Hematopoietic multipotent progenitor cell treated with erythropoietin and hydrocortisone succinate and interleukin-3 and kit ligand, for 8 days (in vitro differentiated cells): Measurements from ENCODE around the gene PNCK.

ENCODE experiments used
- DNase-seq: peaks from one replicate; pipeline ENCODE4 v3.0.0-alpha.2; 2015

PNCK gene

DNA sequence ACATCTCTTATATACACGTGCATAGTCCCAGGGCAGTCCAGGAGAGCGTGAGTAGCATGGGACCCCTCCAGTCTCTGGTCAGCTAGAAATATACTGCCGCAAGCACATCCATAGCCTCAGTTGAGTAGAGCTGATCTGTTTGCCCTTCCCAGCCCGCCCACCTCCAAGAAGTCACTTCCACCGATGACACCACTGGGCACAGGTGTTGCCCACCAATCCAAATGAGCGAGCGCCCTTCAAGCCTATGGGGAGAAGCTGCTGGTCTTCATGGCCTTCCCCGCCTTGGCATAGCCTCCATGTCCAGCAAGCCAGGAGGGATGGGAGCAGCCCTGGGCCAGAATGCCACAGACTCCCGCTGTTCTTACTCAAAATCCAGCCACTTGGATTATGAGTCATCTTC, 16.5 kb downstream of the PNCK start:
- DNase-seq: no peak

DNA sequence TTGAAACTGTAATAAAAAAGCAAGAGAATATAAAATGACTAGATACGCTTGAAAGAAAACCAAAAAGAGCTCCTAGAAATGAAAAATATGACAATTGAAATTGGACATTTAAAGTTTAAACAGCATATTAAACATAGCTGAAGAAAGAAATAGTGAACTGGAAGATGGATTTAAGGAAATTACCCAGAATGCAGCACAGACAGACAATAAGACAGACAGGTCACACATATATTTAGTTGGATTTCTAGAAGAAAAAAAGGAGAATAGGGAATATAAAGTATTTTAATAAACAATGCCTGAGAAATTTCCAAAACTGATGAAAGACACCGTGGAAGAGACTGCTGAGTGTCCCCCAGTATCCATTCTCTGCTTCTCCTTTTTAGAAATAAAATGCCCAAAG, 20.1 kb downstream of the PNCK start:
- no peak for DNase-seq

DNA sequence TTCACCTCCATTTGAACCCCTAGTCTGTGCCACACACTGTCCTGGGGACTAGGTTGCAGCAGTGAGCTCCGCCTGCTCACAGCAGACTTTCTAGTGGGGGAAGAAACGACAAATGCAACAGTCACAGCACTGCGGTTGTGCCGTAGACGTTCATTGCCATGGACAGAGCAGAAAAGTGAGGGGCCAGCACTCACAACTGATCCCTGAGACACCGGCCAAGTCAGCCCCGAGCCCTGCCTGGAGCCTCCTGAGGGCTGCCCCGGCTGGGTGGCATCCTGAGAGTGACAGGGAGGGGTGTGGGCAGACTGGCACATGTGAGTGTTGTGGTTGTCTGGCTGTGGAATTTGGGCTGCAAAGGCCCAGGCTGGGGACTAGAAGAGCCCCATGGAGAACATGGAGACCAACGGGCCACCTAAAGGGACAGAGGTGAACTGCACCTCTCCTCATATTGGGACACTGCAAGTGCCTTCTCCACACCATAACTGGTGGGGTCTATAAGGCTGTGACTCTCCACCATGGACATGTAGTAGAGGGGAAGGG, 22.0 kb downstream of the PNCK start:
- peak; percentile 29 for DNase-seq

DNA sequence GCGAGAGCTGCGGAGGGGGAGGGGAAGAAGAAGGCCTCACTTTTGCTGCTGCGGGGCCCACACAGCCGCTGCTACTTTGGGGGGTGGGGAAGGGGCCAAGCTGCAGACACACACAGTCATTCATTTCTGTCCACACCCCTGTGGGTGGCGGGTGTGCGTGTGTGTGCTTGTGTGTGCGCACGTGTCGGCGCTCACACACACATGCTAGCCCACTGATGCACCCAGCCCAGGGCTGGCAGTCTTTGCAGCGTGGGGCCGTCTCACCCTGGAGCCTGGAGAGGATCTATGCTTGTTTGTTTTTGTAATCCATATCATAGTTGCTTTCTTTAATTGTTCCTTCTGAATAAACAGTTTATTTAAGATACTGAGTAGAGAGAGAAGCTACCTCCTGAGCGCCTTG, 22.7 kb downstream of the PNCK start:
- DNase-seq: no peak

DNA sequence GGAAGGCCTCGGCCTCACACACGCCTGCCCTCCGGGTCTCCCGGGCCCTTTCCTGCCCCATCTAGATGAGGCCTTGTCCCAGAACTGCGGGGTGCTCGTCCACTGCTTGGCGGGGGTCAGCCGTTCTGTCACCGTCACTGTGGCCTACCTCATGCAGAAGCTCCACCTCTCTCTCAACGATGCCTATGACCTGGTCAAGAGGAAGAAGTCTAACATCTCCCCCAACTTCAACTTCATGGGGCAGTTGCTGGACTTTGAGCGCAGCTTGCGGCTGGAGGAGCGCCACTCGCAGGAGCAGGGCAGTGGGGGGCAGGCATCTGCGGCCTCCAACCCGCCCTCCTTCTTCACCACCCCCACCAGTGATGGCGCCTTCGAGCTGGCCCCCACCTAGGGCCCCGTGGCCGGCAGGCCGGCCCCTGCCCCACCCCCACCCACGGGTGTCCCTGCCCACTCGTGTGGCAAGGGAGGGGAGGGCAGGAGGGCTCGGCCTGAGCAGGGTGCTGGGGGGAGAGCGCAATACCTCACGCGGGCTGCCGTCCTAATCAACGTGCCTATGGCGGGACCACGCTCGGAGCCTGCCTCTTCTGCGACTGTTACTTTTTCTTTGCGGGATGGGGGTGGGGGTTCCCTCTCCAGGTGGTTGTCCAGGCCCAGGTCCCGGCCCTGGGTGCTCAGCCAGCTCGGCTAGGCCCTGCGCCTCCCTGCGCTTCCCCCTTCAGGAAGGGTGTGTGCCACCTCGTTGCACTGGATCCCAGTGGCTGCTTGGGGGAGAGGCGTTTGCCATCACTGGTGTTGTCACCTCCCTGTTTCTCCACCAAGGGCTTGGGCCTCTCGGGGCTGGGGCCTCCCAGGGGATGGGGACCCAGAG, 23.5 kb downstream of the PNCK start:
- DNase-seq: no peak

DNA sequence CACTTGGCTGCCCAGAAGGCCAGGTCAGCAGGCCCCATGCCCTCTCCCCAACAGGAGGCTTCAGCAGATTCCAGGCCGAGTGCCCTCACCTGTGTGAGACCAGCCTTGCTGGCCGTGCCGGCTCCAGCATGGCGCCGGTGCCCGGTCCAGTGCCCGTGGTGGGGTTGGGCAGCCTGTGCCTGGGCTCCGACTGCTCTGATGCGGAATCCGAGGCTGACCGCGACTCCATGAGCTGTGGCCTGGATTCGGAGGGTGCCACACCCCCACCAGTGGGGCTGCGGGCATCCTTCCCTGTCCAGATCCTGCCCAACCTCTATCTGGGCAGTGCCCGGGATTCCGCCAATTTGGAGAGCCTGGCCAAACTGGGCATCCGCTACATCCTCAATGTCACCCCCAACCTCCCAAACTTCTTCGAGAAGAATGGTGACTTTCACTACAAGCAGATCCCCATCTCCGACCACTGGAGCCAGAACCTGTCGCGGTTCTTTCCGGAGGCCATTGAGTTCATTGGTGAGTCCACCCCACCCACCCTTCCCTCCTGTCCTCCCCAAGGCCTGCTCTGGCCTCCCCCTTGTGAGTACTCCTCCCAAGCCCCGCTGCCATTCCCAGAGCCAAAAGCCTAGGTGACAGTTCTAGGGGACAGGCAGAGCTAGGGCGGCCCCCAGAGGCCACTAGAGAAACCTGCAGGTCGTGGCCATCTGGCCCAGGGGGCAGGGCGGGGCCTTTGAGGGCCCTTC, 24.3 kb downstream of the PNCK start:
- DNase-seq: peak; percentile 56

DNA sequence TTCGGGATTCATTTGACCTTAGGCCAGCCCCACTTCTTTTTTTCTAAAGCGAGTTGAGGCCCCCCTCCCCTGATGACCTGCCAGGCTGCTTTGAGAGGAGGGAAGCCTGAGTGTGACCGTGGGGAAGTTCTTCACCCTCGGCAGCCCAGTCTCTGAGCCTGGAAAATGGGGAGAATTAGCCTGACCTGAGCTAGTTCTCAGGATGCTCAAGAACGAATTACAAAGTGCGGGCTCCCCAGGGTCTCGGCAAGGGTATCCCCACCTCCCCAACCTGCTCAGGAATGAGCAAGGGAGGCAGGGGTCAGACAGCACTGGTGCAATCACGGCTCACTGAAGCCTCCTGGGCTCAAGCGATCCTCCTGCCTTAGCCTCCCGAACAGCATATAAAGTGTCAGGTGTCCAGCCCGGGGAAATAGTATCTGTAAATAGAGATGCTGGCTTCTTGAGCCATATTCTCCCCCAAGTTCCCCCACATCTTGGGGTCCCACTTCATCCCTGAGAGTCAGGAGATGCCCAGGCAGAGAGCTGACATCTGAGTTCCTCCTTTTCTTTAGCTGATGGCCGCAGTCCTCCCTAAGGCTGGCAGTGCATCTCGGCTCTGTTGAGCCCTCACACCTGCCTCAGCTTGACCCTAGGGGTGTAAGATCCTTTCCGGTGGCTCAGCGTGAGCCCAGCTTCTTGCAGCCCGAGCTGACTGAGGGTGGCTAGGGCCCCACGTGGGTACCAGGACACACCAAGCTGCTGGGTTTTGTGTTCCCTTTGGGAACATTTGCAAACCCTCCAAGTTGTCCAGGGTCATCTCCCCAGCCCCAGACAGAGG, 25.0 kb downstream of the PNCK start:
- no peak for DNase-seq

DNA sequence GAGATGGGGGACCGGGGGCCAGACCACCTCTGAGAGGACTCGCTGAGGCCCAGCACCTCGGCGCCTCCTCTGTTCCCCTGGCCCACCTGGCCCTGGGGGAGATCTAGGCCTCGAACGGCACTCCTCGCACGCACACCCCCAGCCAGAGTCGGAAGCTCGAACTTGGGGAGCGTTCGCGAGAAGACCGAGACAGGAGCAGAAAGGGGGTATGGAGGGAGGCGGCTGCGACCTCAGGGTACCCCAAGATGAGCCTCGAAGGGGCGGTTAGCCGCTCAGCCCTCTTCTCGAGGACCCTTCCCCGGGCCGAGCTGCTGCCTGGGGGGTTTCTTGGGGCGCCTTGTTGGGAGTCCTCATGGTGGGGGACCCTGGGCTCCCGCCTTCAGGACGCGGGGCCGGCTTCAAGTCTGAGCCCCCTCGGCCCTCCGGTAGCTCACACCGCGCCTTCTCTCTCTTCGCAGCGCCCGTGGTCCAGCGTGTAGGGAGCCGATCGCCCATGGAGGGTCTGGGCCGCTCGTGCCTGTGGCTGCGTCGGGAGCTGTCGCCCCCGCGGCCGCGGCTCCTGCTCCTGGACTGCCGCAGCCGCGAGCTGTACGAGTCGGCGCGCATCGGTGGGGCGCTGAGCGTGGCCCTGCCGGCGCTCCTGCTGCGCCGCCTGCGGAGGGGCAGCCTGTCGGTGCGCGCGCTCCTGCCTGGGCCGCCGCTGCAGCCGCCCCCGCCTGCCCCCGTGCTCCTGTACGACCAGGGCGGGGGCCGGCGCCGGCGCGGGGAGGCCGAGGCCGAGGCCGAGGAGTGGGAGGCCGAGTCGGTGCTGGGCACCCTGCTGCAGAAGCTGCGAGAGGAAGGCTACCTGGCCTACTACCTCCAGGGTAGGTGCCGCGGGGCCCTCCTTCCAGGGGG, 25.9 kb downstream of the PNCK start:
- DNase-seq: no peak

DNA sequence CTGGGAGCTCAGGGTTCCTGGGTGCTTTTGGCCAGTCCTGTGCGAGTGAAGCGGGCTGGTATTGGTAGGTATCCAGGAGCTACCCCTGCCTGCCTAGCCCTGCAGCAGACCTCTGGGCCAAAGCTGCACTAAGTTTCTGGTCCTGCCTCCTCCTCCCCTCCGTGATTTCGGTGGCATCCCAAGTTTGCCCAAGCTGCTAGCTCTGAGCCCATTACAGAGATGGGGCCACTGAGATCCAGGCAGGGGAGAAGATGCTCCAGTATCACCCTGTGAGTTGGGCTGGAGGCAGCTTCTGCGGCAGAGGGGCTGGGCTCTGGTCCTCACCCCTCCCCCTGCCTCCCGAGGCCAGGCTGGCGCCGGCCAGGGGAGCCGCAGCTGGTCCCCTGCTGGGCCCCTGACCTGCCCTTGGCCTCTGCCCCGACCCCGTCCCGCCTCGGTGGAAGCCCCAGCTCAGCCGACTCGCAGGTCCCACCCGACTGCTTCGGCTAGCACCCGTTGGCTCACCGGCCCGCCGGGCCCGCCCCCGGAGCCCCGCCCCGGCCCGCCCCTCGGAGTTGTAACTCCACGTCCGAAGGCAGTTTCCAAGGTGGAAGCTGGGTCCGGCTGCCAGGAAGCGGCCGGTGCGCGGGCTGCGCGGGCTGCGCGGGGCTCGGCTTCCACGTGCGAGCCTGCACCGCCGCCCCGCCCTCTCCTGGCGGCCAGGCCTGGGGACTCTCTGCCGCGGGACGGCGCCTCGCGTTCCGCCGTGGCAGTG, 26.8 kb downstream of the PNCK start, which contains the start of gene DUSP9:
Gene DUSP9, plus strand, starts transcription at position 584 of the 754 bp plus-strand sequence. CDS start 751 bp downstream, outside the sequence.
- DNase-seq: no peak

DNA sequence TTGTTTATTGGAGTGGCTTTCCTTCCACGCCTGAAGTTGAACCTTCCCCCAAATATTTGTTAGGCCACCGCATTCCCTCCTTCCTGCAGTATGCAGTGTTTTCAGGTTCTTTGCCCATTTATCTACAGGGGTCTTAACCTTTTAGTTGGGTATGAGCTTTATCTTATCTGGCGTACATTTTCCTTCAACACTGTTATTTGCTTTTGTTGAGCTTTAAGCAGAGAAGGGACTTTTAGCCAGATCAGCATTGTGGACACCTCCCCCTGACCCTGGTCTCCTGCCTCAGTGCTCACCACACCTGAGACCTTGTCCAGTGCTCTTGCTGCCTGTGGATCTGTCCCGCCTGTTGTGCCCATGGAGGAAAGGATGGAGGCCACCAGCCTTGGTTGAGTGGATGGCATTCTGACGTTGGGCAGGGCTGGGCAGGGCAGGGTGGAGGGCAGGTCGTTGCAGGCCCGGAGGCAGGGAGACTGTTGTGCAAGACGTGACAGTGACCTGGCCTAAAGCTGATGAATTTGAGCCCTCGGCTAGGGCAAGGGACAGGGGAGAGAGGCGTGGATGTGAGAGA, 27.6 kb downstream of the PNCK start:
- no peak for DNase-seq

DNA sequence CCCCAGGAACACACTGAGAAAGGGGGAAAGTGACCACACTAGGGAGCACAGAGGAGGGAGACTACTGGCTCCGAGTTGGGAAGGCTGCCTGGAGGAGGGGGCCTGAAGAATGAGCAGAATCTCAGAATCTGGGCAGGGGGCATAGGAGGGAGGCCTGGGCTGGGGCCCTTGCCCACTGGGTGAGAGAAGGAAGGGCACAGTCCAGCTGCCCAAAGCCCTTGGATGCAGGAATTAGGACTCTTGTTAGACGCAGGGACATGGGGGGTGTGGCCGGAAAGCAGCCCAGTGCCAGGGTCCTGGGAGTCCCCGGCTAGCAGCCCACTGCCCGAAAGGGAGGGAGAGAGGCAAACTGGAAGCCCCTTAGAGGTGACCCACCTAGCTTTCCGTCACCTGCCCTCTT, 28.5 kb downstream of the PNCK start:
- DNase-seq: no peak

DNA sequence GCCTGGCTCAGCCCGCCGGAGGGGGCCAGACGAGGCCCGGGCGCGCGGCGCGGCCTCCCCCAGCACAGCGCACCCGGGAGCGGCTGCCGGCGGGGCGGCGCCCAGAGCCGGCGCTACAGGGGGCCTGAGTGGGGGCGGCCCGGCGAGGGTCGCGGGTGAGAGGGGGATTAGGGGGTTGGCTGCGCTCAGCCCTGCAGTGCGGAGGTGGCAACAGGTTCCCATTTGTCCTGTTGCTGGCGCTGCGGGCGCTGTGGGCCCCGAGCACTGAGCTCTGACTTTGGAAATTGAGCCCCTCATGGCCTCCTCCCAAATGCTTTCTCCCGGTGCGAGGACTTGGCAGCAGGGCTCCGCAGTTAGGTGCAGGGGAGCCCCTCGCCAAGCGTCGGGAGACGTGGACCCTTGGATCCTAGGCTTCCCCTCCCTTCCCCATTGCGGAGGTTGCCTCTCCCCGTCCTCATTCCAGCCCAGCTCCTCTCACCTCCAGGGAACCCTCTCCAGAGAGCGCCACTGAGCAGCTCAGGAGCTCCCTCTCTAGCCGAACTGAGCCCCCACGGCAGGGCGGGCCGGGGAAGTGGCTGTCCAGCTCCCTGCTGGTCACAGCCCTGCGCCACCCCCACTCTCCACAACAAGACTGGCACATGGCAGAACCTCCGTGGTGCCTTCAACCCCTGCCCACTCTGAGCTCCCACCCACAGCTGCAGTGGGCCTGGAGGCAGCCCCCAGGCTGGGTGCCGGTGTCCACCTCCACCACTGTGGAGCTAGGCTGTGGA, 29.1 kb downstream of the PNCK start:
- no peak for DNase-seq

DNA sequence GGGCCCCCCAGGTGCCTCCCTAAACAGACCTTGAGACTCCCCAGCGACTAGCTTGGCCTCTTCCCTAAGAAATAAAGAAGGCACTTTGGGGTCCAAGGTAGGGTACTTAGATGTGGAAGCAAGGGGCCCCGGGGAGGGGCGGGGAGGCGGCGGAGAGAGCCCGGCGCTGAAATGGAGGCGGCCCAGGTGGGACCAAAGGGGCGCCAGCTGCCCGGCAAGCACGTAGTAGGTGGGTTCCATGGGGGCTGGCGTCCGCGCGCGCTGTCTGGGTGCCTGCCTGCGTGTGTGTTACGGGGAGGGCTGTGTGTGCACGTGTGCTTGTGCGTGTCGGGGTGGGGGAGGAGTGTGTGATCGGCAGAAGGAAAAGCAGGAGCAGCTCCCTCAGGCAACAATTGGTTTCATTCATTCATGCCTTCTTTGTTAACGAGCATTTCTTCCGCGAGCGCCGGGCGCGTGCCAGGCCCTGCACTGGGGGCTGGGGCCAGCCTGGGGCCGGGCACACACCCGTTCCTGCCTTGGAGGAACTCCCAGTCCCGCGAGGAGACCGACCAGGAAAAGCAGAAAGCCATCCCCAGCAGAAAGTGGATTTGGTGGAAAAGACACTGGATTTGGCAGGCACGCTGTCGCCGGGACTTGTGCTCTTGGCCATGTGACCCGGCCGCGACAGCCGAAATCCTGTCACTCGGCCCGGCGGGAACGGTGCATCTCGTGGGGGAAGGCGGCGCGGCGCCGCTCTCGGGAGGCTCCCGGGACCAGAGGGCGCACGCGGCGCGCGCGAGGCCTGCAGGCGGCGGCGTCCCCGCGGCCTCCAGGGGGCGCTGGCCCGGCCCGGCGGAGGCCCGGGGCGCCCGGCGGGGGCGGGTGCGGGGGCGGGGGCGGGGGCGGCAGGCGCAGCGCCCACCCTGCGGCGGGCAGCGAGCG, 29.9 kb downstream of the PNCK start:
- no peak for DNase-seq

DNA sequence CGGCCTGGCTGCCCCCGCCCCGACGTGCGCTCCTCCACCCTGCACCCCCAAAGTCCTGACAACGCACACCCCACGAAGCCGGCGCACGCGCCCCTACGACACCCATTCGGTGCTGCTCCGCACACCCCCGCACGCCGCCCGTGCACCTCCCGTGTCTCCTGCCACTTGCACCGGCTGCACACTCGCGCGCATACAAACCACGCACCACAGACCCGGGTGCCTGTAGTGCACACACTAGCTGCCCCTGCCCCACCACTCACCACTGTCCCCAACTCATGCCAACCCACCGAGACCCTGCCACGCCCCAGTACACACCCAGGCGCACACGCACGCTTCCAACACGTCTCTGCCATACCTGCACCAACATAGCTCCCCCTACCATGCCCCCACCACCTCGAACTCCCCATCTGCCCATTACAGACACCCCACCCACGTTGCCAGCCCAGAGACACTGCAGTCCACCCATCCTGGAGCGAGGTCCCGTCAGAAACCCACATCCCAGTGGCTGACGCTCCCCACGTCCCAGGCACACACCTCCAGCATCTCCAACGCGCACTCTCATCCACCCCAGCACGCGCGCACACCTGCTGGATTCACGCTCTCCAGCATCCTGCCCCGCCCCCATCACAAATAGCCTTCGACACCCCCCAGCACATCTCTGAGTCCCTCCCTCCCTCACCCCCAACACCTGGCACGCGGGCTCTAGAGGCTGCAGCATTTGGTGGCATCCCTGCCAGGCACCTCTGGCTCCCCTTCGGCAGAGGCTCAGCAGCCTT, 30.8 kb downstream of the PNCK start:
- DNase-seq: no peak

DNA sequence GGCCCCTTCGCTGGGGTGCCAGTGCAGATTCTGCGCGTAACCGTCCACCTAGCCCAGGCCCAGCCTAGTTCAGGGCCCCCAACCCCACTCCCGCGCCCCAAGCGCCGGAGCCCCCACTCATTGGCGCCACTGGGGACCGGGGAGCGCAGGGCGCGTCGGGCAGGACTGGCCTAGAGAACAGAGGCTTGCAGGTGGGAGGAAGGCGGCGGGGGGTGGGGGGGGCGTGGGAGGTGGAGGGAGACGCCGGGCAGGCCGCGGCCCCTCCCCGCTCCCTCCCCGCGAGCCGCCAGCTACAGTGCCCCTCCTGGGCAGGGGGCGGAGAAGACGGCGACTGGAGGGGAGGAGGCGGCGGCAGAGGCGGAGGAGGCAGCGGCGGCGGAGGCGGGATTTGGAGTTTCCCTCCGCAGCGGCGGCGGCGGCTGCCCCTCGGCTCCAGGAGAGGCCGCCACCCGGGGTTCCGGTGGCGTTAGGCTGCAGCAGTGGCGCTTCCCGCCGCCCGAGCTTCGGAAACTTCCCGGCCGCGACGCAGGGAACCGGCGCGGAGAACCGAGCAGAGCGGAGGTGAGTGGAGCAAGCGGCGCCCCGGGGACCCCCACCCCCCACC, 31.5 kb downstream of the PNCK start:
- DNase-seq: no peak

DNA sequence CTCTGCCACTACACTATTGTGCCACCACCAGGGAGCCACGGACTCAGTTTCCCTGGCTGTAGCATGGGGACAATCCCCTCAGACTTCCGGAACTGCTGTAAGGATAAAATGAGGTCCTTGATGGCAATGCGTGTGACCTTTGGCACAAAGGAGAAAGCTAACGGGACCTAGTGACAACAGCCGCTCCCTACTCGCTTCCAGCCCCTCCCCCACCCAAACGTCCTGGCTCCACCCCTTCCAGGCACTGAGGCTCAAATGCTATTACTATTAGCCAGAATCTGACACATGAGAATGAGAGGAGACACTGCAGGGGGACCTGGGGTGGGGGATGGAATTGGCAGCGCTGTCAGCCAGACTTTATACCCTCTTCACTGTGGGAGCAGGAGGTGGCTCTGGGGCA, 32.0 kb downstream of the PNCK start:
- DNase-seq: no peak

DNA sequence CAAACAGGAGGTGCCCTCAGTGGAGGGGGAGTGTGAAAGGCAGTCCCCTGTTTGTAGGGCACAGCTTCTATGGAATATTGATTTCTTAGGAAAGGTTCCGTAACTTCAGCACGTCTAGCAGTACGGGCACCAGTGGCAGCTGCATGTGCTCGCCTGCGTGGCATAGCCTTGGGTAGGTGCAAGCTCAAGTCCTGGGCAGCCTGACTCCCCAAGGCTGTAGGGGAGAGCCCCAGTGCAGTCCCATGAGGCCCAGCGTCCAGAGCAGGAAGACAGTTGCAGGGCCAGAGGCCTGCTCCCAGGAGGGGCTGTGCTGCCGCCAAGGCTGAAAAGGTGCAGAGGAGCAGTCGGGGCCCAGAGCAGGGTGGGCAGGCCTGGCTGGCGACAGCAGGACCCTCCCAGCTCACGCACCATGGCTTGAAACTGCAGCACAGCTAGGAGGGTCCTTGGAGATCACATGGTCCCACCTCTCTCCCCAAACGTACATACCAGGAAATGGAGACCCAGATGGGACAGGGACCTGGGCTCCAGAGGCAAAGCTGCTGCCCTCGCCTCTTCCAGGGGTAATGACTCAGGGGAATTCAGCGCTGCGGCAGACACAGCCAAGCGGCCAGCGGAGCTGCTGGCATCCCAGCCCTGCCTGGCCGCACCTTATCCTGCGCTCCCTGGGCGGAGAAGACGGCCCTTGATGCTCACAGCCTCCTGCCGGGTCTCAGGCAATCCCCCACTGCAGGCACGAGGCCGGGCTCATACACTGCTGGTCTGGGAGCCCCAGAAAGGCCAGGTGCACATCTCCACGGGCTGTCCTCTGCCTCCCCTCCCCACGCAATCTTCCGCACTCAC, 32.7 kb downstream of the PNCK start:
- DNase-seq: no peak
